HepG2 (cell line): ENCODE measurements around the gene CENPB. TPM values are rescaled to one million over a fixed set of nuclear protein-coding genes. Genes with fewer than 3 reads are reported as not detected.

Experiments
- AKNA ChIP-seq: sonication (generic); formaldehyde crosslinking; IDR thresholded peaks from 2 replicates; pipeline ENCODE4 v1.4.0; 2020; ENCODE audit warnings: missing genetic modification reagents, borderline replicate concordance
- DBP ChIP-seq: sonication (generic); formaldehyde crosslinking; IDR thresholded peaks from 2 replicates; pipeline ENCODE4 v1.4.0; 2020; ENCODE audit warnings: missing genetic modification reagents; ENCODE audit errors: not compliant biosample characterization
- KLF9 ChIP-seq: IDR thresholded peaks from 2 replicates; pipeline ENCODE4 v1.6.1; 2016; ENCODE audit warnings: low read depth
- MNT ChIP-seq: fragments of 450-650 bp; IDR thresholded peaks from 2 replicates; pipeline ENCODE4 v1.6.1; 2016
- SRY ChIP-seq: sonication (generic); formaldehyde crosslinking; IDR thresholded peaks from 2 replicates; pipeline ENCODE4 v1.8.0; 2022; ENCODE audit warnings: mild to moderate bottlenecking, missing genetic modification reagents
- TEF ChIP-seq: sonication (generic); formaldehyde crosslinking; IDR thresholded peaks from 2 replicates; pipeline ENCODE4 v1.5.0; 2020; ENCODE audit warnings: missing genetic modification reagents
- ZFP91 ChIP-seq: sonication (generic); formaldehyde crosslinking; IDR thresholded peaks from 2 replicates; pipeline ENCODE4 v1.9.0; 2022; ENCODE audit warnings: missing genetic modification reagents, mild to moderate bottlenecking, borderline replicate concordance
- ZHX2 ChIP-seq, 2 experiments: sonication (generic) in 1 of 2; formaldehyde crosslinking in 1 of 2; IDR thresholded peaks; 2 replicates each; pipeline versions ENCODE4 v1.6.1 to v1.9.0; 2014 to 2022; ENCODE audit warnings: antibody characterized with exemption in 1 of 2, borderline replicate concordance in 1 of 2, inconsistent platforms in 1 of 2, low read depth in 1 of 2, missing genetic modification reagents in 1 of 2
- ZNF782 ChIP-seq: sonication (generic); formaldehyde crosslinking; IDR thresholded peaks from 2 replicates; pipeline ENCODE4 v1.4.0; 2020; ENCODE audit warnings: missing genetic modification reagents, mild to moderate bottlenecking, borderline replicate concordance
- ZSCAN12 ChIP-seq: sonication (generic); formaldehyde crosslinking; IDR thresholded peaks from 2 replicates; pipeline ENCODE4 v1.9.0; 2021; ENCODE audit warnings: mild to moderate bottlenecking, missing genetic modification reagents
- polyA plus RNA-seq, 8 experiments: library from polyadenylated mRNA; depleted of rRNA in 3 of 8; stranded (reverse) in 7 of 8; unstranded in 1 of 8; fragments of >200 nt; fragmentation: Illumina TruSeq in 4 of 8; extraction: Trizol in 4 of 8; gene quantifications; 2 replicates each; pipeline versions ENCODE4 v1.2.1 to v1.2.3, GENCODE V29; 2011 to 2016; ENCODE audit warnings: low read depth in 4 of 8, missing spikeins in 1 of 8, mixed read lengths in 1 of 8; ENCODE audit not compliant: insufficient read depth in 1 of 8
- total RNA-seq, 5 experiments: library from RNA; depleted of rRNA; stranded (reverse); fragments of >200 nt; fragmentation: Illumina TruSeq; extraction: Trizol; gene quantifications; 2 replicates each; pipeline ENCODE4 v1.2.3, GENCODE V29; 2016; ENCODE audit warnings: low read depth in 1 of 5

Gene CENPB
- total and polyA plus RNA-seq, 2 of the 13 experiments (the other 11 are each of a cell fraction or from before 2014, with no cell fraction given), result 10.4 to 54.5 TPM

GRCh38 chr20:3820901-3821727 is 34.6 kb upstream of the CENPB start (continued):
- TF ChIP-seq ZHX2 (IDR thresholded peaks at IDR 0.05; ENCODE audit: low read depth) (no peak), ZHX2 (CRISPR knock-in tag; IDR thresholded peaks at IDR 0.05; ENCODE audit: borderline replicate concordance) (no peak), KLF9 (CRISPR knock-in tag) (no peak), ZNF782 (CRISPR knock-in tag) (no peak), ZSCAN12 (CRISPR knock-in tag) (no peak), MNT (no peak), AKNA (CRISPR knock-in tag) (0 out of 2 replicates have a peak, but pooled peaks have one; percentile 11), DBP (CRISPR knock-in tag) (peak; percentile 17), ZFP91 (CRISPR knock-in tag) (no peak), TEF (CRISPR knock-in tag) (0 out of 2 replicates have a peak, but pooled peaks have one; percentile 5), SRY (CRISPR knock-in tag) (0 out of 2 replicates have a peak, but pooled peaks have one; percentile 1)
